Ovary (tissue), 3 donors: ENCODE results near the gene NOTCH4.

Experiments used
- POLR2A ChIP-seq: fragments of 450-650 bp; IDR thresholded peaks from one replicate; pipeline ENCODE4 v1.6.1; 2017; ENCODE audit warnings: antibody characterized with exemption, mild to moderate bottlenecking, moderate library complexity
- TF ChIP-seq, protein P1 (sequence below), 3 donors: fragments of 450-650 bp in 2 of 3; fragments of 200-600 bp in 1 of 3; IDR thresholded peaks; one replicate each; pipeline versions ENCODE4 v1.5.1 to v1.8.0; 2016 to 2022; ENCODE audit warnings: antibody characterized with exemption in 3 of 3, mild to moderate bottlenecking in 1 of 3
- donor health status: DM: no; HTN: no; CAD: no.

DNA sequence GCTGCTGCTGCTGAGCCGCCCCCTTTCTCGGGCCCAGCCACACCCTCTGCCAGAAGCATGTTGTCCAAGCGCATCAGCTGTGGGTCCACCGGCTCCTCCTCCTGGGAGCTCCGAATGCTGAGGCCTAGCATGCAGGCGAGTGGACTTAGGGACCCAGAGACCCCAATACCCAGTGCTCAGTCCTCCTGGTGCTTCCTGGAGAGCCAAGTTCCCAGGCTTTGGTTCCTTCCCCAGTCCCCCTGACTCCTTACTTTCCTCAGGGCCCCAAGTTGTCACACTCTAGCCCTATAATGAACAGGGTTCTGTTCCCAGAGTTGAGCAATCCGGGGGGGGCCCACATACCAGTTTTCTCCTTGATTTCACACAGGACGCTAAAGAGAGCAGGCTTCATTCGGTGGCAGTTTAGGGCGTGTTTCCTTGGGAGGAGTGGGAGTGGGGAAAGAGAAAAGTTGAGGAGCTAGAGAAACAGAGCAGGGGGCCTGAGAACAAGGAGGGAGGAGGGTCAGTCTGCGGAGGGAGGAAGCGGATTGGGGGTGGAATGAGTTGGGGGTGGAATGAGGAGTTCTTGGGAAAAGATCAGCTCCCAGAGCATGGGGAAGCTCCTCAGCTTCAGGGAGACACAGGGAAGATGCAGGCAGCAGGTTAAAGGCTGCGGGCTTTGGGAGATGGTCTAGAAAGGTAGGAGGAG is 35.3 kb downstream of the NOTCH4 start:
- TF ChIP-seq, protein P1, sequence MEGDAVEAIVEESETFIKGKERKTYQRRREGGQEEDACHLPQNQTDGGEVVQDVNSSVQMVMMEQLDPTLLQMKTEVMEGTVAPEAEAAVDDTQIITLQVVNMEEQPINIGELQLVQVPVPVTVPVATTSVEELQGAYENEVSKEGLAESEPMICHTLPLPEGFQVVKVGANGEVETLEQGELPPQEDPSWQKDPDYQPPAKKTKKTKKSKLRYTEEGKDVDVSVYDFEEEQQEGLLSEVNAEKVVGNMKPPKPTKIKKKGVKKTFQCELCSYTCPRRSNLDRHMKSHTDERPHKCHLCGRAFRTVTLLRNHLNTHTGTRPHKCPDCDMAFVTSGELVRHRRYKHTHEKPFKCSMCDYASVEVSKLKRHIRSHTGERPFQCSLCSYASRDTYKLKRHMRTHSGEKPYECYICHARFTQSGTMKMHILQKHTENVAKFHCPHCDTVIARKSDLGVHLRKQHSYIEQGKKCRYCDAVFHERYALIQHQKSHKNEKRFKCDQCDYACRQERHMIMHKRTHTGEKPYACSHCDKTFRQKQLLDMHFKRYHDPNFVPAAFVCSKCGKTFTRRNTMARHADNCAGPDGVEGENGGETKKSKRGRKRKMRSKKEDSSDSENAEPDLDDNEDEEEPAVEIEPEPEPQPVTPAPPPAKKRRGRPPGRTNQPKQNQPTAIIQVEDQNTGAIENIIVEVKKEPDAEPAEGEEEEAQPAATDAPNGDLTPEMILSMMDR (IDR thresholded peaks at IDR 0.05): no peak
- no peak for TF ChIP-seq POLR2A
